T-helper 1 cell treated with Interleukin-12 subunit alpha and Interleukin-12 subunit beta and Interleukin-4 antibody, amounts not matched to agents 30 ng/mL and 1 ng/mL, for 36 hours (primary cell): Measurements from ENCODE around the gene CNGB1. TPM values are rescaled to one million over a fixed set of nuclear protein-coding genes. Genes with fewer than 3 reads are reported as not detected.

Source experiments
- intact Hi-C: fragments of 100-400 bp; cut with micrococcal nuclease; formaldehyde crosslinking; loops from one replicate; pipeline ENCODE4 v1.15.1; 2024
- total RNA-seq: library from RNA; stranded (reverse); gene quantifications from 2 replicates; pipeline ENCODE4 v1.2.3, GENCODE V29; 2022

The CNGB1 gene
- total RNA-seq, 1 donor from 2014 or later: not detected

DNA sequence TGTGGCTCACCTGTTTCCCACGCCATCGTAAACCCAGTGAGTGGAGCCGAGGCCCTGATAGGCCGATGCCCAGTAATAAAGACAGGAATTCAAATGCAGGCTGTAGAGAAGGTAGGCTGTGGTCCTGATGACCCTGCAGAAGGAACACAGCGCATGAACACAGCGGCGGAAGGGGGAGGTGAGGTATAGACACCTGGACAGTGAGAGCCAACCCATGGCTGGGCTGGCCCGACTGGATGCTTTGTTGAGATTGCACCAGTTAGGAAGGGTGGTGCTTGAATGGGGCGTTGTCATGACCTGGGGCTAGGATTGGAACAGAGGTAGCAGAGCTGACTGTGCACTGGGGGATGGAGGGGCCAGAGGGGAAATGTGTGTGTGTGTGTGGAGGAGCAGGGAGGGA, 59.2 kb downstream of the CNGB1 start:
- intact Hi-C loops: no loop called here

DNA sequence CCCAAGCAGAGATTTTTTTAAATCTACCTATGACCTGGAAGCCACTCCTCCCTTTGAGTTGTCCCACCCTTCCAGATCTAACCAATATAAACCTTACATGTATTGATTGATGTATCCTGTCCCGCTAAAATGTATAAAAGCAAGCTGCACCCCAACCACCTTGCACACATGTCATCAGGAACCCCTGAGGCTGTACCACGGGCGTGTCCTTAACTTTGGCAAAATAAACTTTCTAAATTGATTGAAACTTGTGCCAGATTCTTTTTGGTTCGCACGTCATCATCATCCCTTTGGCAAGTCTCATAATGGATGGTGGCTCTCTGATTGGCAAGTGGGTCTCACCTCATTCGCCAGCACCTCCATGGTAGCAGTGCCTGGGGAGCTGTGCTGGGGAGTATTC, 60.2 kb downstream of the CNGB1 start:
- intact Hi-C loops: no loop called here

DNA sequence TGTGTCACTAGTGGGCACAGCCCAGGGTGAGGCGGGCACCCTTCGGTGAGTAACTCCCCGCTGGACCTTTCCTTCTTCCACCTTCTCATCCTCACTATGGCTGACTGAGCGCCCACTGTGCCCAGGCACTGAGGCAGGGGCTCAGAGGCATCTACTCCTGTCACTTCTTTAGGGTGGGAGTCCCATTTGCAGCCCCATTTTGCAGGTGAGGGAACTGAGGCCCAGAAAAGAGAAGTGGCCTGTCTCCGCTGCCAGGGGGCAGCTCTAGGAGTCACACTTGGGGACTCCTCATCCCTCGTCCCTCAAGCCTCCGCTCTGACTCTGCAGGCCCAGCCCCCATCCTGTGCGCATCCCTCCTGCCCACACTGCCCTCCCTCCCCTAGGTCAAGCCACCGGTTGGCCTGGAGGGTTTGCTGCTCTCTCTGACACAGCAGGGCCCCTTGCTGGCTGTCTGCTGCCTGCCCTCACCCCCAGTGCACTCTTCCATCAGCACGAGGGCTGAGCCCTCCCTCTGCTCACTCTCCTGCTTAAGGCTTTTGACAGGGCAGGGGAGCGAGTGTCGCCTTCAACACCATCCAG, 62.4 kb downstream of the CNGB1 start:
- intact Hi-C loops: loop anchor here (10.0 kb wide), 1 partner anchor 396 kb away; no protein-coding TSS in a partner anchor

DNA sequence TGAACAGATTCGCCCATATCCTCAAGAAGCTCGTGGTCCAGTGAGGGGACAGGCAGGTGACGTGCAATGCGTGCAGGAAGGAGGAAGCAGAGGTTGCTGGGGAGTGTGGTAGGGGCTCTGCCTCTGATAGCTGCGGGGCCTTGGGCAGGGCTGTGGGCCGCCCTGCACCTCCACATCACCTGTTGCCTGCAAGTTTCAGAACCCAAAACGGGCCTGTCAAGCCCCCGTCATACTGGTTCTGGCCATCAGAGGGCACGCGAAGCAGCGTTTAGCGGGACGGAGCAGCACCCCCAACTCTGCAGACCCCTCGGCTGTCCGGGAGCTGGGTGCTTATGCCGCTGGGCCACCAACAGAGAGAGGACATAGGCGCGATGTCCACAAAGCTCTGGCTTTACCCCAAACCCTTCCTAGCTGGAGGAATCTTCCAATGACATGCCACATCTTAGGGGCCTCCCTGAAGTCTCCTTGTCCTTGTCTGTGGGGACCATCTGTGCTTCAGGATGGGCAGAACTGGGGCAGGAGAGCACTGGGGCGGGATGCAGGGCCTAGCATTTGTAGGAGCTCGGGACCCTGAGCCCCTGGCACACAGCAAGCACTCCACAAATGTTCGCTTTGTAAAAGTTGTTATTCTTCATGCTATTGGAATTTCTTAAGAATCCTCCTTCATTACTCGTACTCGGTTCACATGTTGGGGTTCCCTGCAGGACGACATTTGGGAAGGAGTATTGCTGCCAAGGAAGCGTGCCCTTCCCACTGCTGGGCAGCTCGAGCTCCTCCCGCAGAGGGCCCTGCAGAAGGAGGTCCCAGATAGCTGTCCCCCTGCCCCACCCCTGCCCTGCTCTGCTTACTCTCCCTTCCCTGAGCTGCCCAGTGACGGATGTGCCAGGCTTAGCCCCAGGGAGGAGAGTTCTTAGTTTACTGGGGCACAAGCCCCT, 64.3 kb downstream of the CNGB1 start:
- intact Hi-C loops: loop anchor here (10.0 kb wide), 1 partner anchor 398 kb away; no protein-coding TSS in a partner anchor

DNA sequence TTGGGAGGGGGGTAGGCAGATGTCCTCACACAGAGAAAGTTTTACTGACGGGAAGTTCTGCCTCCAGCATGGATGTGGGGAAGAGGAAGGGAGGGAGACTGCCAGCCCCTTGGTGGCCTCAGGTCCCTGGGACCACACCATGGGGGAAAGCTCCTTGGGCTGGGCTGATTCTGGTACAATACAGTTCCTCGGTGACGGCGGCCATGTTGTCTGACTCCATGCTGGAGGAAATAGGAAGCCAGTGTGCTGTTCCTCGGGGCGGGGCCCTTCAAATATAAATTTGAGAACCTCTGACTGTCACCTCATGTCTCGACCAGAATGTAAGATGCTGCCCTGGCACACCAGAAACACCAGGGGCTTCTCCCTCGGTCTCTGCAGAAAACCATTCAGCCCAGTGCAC, 66.8 kb downstream of the CNGB1 start:
- intact Hi-C loops: loop anchor here (10.0 kb wide), 1 partner anchor 401 kb away; no protein-coding TSS in a partner anchor

DNA sequence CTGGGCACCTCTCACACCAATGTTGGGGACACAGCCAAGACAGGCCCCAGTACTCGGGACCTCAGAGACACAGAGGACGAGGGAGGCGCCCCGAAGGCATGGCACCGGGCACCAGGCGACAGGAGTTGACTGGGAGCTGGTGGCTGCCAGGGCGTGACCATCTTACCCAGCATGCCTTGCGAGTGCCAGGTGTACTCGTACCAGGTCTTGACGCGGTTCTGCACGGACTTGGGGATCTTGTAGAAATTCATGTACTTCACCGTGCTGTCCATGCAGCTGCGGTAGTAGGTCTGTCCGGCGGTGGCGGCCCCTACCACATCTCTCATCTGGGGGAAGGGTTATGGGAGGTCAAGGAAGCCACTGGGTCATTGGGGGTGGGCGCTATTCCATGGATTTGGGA, 67.3 kb downstream of the CNGB1 start:
- intact Hi-C loops: loop anchor here (10.0 kb wide), 1 partner anchor 401 kb away; no protein-coding TSS in a partner anchor

DNA sequence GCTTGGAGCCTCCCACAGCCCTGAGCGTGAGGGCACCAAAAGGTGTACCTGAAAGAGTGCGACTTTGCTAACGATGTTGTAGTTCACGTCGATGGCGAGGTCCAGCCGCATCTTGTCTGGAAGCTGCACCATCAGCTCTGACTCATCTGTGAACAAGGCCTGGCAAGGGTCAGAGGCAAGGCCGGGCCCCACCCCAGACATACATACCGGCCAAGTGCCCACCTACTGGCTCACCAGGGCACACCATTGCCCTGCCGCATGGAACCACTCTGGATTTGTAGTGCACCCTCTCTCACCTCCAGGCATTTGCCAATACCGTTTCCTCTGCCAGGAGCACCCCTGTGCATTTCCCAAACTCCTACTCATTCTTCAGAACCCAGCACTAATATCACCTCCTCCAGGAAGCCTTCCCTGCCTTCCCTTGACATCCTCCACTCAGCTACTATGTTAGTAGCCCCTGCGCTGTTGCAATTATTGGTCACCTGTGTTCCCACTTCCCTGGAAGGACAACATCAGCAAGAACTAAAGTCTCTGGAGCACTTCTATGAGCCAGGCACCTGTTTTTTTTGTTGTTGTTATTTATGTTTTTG, 69.4 kb downstream of the CNGB1 start:
- intact Hi-C loops: loop anchor here (10.0 kb wide), 1 partner anchor 403 kb away; no protein-coding TSS in a partner anchor

DNA sequence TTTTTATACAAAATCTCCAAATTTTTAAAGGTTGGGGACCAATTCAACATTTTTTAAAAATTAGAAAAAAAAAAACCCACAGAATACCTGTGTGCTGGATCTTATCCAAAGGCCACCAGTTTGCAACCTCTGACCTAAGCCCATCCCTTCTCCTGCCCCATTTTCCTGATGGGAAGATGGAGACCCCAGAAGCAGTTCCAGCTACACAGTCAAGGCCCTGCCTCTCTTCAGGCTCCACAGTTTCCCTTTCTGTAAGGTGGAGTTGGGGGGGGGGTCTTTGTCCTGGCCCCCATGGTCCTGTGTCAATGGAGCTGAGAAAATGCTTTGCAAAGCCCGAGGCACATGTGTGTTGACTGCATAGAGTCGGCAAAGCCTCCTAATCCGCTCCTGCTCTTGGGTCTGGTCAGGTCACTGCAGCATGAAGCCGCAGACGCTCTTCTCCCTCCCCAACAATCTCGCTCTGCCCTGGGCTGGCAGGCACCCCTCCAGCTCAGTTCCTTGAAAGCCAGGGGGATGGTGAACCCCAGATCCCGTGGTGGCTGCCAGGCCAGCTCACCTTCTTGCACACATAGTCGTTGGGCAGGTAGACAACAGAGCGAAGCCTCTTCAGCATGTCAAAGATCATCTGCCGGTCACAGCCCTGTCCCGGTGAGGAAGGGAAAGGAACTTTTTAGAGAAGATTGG, 70.0 kb downstream of the CNGB1 start:
- intact Hi-C loops: loop anchor here (10.0 kb wide), 1 partner anchor 404 kb away; no protein-coding TSS in a partner anchor

DNA sequence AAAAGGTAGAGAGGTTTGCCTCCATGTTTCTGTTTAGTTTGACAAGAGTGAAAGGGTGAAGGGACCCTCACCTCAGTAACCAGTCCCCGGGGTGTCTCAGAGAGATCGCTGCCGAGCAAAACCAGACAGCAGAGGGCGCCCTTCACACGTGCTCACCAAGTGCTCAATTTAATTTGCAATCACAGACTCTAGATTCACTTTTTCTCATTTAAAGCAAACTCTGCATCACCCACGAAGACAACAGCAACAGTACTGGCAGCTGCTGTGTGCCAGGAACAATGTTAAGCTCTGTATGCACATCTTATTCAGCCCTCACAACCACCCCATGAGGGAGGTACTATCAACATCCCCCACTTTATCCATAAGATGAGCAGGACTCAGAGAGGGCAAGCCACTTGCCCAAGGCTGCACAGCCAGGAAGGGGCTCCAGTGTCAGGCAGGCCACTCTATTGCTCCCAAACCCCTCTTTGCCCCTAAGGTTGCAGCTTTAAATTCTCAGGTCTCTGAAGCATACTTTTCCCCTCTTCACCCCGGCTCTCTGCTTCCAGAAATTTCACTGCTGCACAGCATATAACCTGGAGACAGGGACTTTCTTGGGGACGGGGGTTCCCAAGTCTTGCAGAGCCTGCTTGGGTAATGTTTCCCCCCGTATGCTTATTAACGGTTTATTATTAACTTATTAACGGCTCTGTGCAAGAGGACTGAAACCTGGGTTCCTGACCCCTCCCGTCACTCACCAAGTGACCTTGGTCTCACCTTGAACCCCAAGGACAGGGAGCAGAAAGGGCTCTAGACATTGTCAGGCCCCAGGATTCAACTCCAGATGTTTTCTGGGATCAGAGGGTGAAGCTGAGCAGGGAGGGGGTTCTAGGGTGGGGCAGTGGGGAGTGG, 70.9 kb downstream of the CNGB1 start:
- intact Hi-C loops: loop anchor here (1.0 to 10.0 kb wide), 10 partner anchors 85 to 405 kb away; partner anchors contain the start of genes CFAP20, CSNK2A2 and USB1

DNA sequence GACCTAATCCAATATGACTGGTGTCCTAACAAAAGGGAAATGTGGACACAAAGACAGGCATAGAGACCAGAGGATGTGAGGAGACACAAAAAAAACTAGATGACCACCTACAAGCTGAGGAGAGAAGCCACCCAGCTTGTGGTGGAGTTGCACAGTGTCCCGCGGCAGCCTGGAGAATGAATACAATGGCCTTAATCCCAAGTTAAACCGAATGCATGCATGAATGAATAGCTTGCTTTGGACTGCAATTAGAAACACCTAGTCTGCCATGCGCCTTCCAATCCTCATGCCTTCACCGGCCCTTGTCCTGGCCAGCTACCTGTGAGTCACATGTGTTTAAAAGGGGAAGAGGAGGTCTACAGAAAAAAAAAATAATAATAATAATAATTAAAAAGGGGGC, 72.0 kb downstream of the CNGB1 start:
- intact Hi-C loops: loop anchor here (1.0 to 10.0 kb wide), 9 partner anchors 86 to 324 kb away; partner anchors contain the start of genes CFAP20, CSNK2A2 and USB1

DNA sequence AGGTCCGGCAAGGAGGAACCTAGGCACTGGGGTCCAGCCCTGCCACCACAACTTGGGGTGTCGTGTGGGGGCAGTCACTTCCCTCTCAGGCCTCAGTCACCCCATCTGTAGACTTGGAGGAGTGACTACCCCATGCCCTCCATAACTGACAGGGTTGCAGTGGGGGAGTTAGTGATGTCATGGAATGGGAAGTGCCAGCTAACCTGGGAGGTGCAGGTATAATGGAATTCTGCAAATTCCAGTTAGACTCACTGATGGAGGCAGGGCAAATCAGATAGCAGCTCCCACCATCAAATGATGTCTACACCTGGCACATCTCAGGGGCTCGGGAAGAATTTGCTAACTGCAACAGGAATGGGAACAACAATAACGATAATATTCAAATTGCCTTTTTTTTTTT, 72.9 kb downstream of the CNGB1 start:
- intact Hi-C loops: loop anchor here (2.0 to 10.0 kb wide), 4 partner anchors 86 to 323 kb away; partner anchors contain the start of genes CFAP20 and CSNK2A2

DNA sequence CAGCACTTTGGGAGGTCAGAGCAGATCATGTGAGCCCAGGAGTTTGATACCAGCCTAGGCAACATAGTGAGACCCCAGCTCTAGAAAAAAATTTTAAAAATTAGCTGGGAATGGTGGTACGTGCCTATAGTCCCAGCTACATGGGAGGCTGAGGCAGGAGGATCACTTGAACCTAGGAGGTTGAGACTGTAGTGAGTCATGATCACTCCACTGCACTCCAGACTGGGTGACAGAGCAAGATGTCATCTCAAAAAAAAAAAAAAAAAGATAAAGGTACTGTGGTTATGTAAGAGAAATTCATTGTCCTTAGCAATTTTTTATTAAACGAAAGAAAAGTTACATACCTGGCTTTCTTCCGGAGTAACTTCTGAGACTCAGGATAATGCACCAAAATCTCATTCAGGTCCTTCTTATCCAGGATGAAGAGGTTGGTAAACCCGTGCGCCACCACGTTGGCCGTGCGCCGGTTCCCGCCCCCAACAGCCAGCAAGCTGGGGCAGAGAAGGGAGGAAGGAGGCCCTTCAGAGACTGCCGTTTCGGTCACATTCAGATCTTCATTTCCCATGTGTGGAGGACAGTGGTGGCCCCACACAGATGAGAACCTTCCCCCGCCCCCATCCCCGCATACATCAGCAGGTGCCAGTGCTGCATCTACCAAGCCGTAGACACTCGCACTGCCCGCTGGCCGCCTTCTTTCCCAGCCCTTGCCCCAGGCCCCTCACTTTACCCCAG, 73.7 kb downstream of the CNGB1 start:
- intact Hi-C loops: loop anchor here (5.0 to 10.0 kb wide), 3 partner anchors 85 to 322 kb away; partner anchors contain the start of gene CSNK2A2

DNA sequence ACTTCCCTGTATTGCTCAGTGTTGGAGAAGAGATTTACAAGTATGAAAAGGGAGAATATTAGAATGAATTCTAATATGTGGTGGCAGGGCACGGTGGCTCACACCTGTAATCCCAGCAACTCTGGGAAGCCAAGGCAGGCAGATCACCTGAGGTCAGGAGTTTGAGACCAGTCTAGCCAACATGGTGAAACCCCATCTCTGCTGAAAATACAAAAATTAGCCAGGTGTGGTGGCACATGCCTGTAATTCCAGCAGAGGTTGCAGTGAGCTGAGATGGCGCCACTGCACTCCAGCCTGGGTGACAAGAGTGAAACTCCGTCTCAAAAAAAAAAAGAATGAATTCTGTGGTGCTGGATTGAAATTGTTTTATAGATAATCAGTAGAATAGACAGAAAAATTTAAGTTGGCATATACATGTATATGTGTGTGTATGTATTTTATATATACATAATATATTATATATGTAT, 75.8 kb downstream of the CNGB1 start:
- intact Hi-C loops: loop anchor here (5.0 to 10.0 kb wide), 3 partner anchors 83 to 320 kb away; partner anchors contain the start of gene CSNK2A2

DNA sequence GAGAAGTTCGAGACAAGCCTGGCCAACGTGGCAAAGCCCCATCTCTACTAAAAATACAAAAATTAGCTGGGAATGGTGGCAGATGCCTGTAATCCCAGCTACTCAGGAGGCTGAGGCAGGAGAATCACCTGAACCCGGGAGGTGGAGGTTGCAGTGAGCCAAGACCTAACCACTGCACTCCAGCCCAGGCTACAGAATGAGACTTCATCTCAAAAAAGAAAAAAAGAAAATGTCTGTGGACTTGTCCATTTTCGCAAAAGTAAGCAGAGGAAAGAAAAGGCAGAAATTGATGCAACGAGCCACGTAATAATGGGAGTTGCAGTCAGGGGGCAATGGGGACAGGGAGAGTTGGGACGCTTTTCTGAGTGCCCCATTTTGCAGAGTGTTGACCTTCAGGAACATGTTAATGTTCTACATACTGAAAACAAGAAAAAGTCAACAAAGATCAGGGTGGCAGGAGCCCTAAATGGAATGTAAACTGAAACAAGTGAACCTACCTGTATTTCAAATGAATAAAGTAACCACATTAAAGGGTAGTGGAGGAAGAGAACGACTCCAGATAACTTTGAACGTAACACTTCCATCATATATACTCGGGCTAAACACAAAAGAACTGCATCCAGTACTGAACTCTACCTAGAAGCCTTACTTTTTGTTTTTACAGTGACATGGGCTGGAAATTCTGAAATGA, 76.4 kb downstream of the CNGB1 start:
- intact Hi-C loops: loop anchor here (5.0 to 10.0 kb wide), 3 partner anchors 82 to 320 kb away; partner anchors contain the start of gene CSNK2A2

DNA sequence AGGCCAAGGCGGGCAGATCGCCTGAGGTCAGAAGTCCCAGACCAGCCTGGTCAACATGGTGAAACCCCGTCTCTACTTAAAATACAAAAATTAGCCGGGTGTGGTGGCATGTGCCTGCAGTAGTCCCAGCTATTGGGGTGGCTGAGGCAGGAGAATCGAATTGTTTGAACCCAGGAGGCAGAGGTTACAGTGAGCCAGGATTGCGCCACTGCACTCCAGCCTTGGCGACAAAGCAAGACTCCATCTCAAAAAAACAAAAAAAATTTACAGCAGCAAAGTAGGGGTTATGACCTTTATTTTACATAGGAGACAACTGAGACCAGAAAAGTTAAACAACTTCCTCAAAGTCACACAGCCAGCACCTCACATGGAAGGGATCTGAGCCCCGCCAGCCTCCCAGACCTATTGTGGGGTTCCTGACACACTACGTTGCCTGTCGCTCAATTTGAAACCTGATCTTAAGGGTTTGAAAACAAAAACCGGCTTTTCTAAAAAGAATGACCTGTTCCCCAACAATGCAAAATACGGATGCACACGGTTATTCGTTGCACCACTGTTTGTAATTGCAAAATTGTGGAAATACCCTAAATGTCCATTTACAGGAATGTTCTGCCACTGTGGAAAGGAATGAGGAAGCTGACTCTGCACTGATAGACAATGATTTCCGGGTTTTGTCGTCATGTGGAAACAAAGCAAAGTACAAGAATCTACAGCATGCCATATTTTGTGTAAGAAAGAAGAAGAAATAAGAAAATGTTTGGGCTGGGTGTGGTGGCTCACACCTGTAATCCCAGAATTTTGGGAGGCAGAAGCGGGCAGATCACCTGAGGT, 77.2 kb downstream of the CNGB1 start:
- intact Hi-C loops: loop anchor here (10.0 kb wide), 1 partner anchor 319 kb away; no protein-coding TSS in a partner anchor

DNA sequence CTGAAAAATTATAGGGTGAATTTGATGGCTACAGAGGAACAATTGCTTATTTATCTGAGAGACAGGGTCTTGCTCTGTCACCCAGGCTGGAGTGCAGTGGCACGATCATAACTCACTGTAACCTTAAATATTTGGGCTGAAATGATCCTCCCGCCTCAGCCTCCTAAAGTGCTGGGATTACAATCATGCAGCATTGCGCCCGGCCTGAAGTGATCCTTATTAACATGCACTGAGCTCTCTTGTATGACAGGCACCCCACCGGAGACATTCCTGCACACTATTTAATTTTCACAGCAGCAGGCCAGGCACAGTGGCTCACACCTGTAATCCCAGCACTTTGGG, 77.7 kb downstream of the CNGB1 start:
- intact Hi-C loops: loop anchor here (10.0 kb wide), 1 partner anchor 318 kb away; no protein-coding TSS in a partner anchor

DNA sequence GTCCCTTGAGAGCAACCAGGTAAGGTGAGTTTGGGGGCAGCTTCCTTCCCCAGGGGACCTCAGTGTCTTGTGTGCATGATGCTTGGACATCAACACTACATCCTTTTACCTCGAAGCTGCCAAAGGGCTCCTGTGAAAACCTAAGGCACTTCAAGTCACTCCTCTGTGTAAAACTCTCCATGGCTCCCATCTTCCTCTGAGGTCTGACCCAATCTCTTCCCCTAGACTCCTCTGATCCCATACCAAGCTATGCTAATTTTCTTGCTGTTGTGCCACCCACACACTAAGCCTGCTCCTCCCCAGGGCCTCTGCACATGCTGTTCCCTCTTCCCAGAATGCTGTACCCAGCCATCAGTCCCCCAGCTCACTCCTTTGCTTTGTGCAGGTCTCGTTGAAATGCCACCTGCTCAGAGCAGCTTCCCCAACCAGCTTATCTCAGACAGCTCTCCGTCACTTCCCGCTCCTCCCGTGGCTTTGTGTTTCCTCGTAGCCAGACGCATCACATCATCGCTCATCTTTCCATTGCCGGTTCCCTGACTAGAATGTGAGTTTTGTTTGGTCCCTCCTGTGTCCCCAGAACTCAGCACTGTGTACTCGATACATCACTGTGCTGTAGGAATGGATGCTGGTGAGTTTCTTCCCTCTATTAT, 78.4 kb downstream of the CNGB1 start:
- intact Hi-C loops: loop anchor here (10.0 kb wide), 1 partner anchor 318 kb away; no protein-coding TSS in a partner anchor
